Measurements from ENCODE around the gene IQCM.

Gene IQCM

DNA sequence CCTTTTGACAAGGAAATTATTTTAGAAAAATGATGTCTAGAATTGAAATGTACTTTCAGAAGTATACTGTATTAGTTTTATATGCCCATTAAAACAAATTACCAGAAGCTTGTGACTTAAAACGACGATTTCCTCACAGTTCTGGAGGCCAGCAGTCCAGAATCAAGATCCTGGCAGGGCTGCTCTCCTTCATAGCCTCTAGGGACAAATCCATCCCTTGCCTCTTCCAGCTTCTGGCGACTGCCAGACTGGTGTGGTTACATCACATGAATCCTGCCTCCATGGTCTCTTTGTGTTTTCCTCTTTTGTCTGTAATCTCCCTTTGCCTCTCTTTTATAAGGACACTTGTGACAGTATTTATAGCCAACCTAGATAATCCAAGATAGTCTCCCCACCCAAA lies 97.1 kb downstream of the IQCM start:
- no peaks in the 10 kb centered on the region for H3K27me3 ChIP-seq (ENCODE audit: control insufficient read depth in 5 of 5, insufficient read depth in 4 of 5, low read length in 5 of 5)
- no peaks in the 10 kb centered on the region for H3K36me3 ChIP-seq (ENCODE audit: control insufficient read depth in 5 of 5, insufficient read depth in 5 of 5, low read length in 5 of 5)
- peaks cover 0 to 14% (median 6%) of the 10 kb centered on the region in 5 donors for H3K4me1 ChIP-seq (ENCODE audit: control insufficient read depth in 5 of 5, insufficient read depth in 5 of 5, low read length in 5 of 5)
- no peak overlapping the region for H3K27ac ChIP-seq (ENCODE audit: low read depth, low read length)
- no peak overlapping the region for H3K4me3 ChIP-seq (ENCODE audit: low read depth in 1 of 5, low read length in 5 of 5)
- H3K9ac ChIP-seq (ENCODE audit: low read length in 5 of 5) = no peak overlapping the region
- peaks cover 0 to 11% (median 3%) of the 10 kb centered on the region in 5 donors for H3K9me3 ChIP-seq (ENCODE audit: control insufficient read depth in 5 of 5, low read length in 5 of 5)

DNA sequence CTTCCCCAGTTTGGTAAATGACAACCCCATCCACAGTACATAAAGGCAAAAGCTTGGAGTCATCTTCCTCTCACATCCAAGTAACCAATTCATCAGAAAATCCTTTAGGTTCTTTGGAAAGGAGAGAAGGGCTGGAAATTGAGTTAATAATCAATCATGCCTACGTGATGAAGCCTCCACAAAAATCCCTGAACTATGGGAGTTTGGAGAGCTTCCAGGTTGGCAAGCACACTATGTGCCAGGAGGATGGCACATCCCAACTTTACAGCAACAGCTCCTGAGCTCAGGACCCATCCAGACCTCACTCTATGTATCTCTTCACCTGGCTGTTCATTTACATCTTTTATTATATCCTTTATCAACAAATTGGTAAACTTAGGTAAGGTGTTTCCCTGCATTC lies 98.9 kb downstream of the IQCM start:
- Histone ChIP-seq H3K27me3 (ENCODE audit: control insufficient read depth in 5 of 5, insufficient read depth in 4 of 5, low read length in 5 of 5) (no peaks in the 10 kb centered on the region), H3K36me3 (ENCODE audit: control insufficient read depth in 5 of 5, insufficient read depth in 5 of 5, low read length in 5 of 5) (no peaks in the 10 kb centered on the region), H3K9ac (ENCODE audit: low read length in 5 of 5) (no peak overlapping the region), H3K9me3 (ENCODE audit: control insufficient read depth in 5 of 5, low read length in 5 of 5) (peaks cover 0 to 11% (median 3%) of the 10 kb centered on the region in 5 donors), H3K4me1 (ENCODE audit: control insufficient read depth in 5 of 5, insufficient read depth in 5 of 5, low read length in 5 of 5) (peaks cover 0 to 21% (median 6%) of the 10 kb centered on the region in 5 donors), H3K4me3 (ENCODE audit: low read depth in 1 of 5, low read length in 5 of 5) (no peak overlapping the region), H3K27ac (ENCODE audit: low read depth, low read length) (no peak overlapping the region)

DNA sequence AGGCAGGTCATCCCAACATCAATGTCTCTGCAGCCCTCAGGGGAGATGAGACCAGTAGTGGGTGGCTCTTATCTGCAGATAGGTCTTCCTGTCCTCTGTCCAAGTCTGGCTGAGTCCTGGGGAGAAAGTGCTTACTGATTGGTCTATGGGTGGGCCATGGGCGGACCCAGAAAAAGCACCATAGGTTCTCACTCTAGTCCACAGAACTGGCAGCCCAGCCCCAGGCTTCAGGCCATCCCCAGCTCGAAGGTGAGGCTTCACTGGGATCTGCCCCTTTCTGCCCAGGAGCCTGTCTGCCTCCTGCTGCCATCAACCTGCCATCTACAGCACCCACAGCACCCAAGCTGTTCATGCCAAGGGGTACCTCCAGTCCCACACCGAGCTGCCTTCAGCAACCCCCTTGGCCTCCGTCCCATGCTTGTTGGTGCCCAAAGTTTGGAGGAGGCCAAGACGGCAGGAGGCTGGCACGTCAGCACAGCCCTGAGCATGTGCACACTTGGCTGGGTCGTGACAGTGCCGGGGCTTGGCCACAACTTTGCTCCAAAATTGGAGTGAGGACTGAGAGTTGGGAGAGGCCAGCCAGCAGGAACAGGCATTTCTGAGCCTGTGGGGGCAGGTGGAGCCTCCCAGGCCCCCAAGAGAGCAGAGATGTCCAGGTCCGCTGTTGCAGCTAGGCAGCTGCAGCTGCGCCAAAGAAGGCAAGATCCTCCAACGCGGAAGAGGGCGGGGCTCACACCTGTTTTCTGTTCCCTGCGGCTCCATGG lies 99.6 kb downstream of the IQCM start:
- no peaks in the 10 kb centered on the region for H3K27me3 ChIP-seq (ENCODE audit: control insufficient read depth in 5 of 5, insufficient read depth in 4 of 5, low read length in 5 of 5)
- H3K4me1 ChIP-seq (ENCODE audit: control insufficient read depth in 5 of 5, insufficient read depth in 5 of 5, low read length in 5 of 5) = peaks cover 0 to 22% (median 6%) of the 10 kb centered on the region in 5 donors
- H3K36me3 ChIP-seq (ENCODE audit: control insufficient read depth in 5 of 5, insufficient read depth in 5 of 5, low read length in 5 of 5) = no peaks in the 10 kb centered on the region
- H3K27ac ChIP-seq (ENCODE audit: low read depth, low read length) = no peak overlapping the region
- no peak overlapping the region for H3K9ac ChIP-seq (ENCODE audit: low read length in 5 of 5)
- H3K4me3 ChIP-seq (ENCODE audit: low read depth in 1 of 5, low read length in 5 of 5) = no peak overlapping the region
- H3K9me3 ChIP-seq (ENCODE audit: control insufficient read depth in 5 of 5, low read length in 5 of 5) = peaks cover 0 to 11% (median 3%) of the 10 kb centered on the region in 5 donors

DNA sequence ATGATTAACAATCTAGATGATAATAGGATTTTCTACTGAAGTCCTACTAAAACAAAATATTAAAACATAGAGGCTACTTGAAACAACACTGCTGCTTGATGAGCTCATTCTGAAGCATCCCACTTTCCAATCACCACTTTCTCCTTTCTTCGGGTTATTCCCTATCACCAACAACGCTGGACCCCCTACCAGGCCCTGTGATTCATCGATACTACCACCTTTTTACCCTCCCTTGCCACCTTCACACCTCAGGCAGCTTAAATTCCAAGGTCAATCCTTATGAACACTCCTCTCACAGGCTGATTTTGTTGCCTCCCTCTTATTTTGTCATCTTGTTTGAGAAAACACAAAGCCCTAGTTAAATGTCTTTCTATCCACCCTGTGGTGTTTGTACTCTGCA lies 102.6 kb downstream of the IQCM start:
- H3K27me3 ChIP-seq (ENCODE audit: control insufficient read depth in 5 of 5, insufficient read depth in 4 of 5, low read length in 5 of 5) = no peaks in the 10 kb centered on the region
- H3K36me3 ChIP-seq (ENCODE audit: control insufficient read depth in 5 of 5, insufficient read depth in 5 of 5, low read length in 5 of 5) = no peaks in the 10 kb centered on the region
- H3K4me1 ChIP-seq (ENCODE audit: control insufficient read depth in 5 of 5, insufficient read depth in 5 of 5, low read length in 5 of 5) = peaks cover 0 to 11% (median 0%) of the 10 kb centered on the region in 5 donors
- peaks cover 0 to 11% (median 3%) of the 10 kb centered on the region in 5 donors for H3K9me3 ChIP-seq (ENCODE audit: control insufficient read depth in 5 of 5, low read length in 5 of 5)
- no peak overlapping the region for H3K4me3 ChIP-seq (ENCODE audit: low read depth in 1 of 5, low read length in 5 of 5)
- H3K27ac ChIP-seq (ENCODE audit: low read depth, low read length) = no peak overlapping the region
- H3K9ac ChIP-seq (ENCODE audit: low read length in 5 of 5) = no peak overlapping the region

- Histone ChIP-seq H3K4me1 (ENCODE audit: control insufficient read depth in 5 of 5, insufficient read depth in 5 of 5, low read length in 5 of 5) (peaks cover 0 to 8% (median 0%) of the 10 kb centered on the region in 5 donors), H3K9me3 (ENCODE audit: control insufficient read depth in 5 of 5, low read length in 5 of 5) (peaks cover 0 to 11% (median 3%) of the 10 kb centered on the region in 5 donors)
Observed at GRCh38 chr4:149711593-149712365, 103.9 kb downstream of the IQCM start.

GRCh38 chr4:149709640-149710039 lies 106.0 kb downstream of the IQCM start:
- no peaks in the 10 kb centered on the region for H3K36me3 ChIP-seq (ENCODE audit: control insufficient read depth in 5 of 5, insufficient read depth in 5 of 5, low read length in 5 of 5)
- H3K27me3 ChIP-seq (ENCODE audit: control insufficient read depth in 5 of 5, insufficient read depth in 4 of 5, low read length in 5 of 5) = no peaks in the 10 kb centered on the region
- no peak overlapping the region for H3K4me3 ChIP-seq (ENCODE audit: low read depth in 1 of 5, low read length in 5 of 5)
- H3K9me3 ChIP-seq (ENCODE audit: control insufficient read depth in 5 of 5, low read length in 5 of 5) = peaks cover 0 to 1% (median 0%) of the 10 kb centered on the region in 5 donors
- H3K9ac ChIP-seq (ENCODE audit: low read length in 5 of 5) = no peak overlapping the region
- H3K27ac ChIP-seq (ENCODE audit: low read depth, low read length) = no peak overlapping the region
- peaks cover 0 to 8% (median 0%) of the 10 kb centered on the region in 5 donors for H3K4me1 ChIP-seq (ENCODE audit: control insufficient read depth in 5 of 5, insufficient read depth in 5 of 5, low read length in 5 of 5)

More at GRCh38 chr4:149711593-149712365, 103.9 kb downstream of the IQCM start:
- Histone ChIP-seq H3K27ac (ENCODE audit: low read depth, low read length) (no peak overlapping the region), H3K4me3 (ENCODE audit: low read depth in 1 of 5, low read length in 5 of 5) (no peak overlapping the region), H3K36me3 (ENCODE audit: control insufficient read depth in 5 of 5, insufficient read depth in 5 of 5, low read length in 5 of 5) (no peaks in the 10 kb centered on the region), H3K27me3 (ENCODE audit: control insufficient read depth in 5 of 5, insufficient read depth in 4 of 5, low read length in 5 of 5) (no peaks in the 10 kb centered on the region), H3K9ac (ENCODE audit: low read length in 5 of 5) (no peak overlapping the region)

DNA sequence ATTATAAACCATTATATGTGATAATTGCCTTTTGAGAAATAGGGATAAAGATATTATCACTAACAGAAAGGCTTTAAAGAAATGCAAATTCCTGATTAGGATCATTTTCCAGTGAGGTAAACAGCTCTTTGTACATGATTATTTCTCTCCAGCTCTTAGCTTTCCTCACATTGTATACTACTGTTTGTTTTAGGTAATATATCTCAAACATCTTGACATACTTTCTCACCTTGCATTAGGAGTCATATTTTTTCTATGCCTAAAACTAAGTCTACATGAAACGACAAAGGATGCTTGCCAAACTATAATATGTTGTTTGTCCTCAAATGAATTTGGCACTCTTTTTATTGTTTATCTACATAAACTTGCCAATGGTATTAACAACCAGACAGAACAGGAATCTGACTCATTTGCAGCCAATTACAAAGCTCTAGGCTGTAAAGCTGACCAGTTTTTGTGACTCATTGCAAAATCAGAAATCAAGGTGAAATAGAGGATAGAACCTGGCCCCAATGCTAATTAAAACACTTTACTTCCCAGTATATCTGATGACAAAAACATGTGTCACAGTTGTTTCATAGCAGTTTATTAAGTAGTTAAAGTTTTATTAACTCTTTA lies 107.0 kb downstream of the IQCM start:
- Histone ChIP-seq H3K4me1 (ENCODE audit: control insufficient read depth in 5 of 5, insufficient read depth in 5 of 5, low read length in 5 of 5) (peaks cover 0 to 8% (median 0%) of the 10 kb centered on the region in 5 donors), H3K27me3 (ENCODE audit: control insufficient read depth in 5 of 5, insufficient read depth in 4 of 5, low read length in 5 of 5) (no peaks in the 10 kb centered on the region), H3K36me3 (ENCODE audit: control insufficient read depth in 5 of 5, insufficient read depth in 5 of 5, low read length in 5 of 5) (no peaks in the 10 kb centered on the region), H3K9ac (ENCODE audit: low read length in 5 of 5) (no peak overlapping the region), H3K27ac (ENCODE audit: low read depth, low read length) (no peak overlapping the region), H3K9me3 (ENCODE audit: control insufficient read depth in 5 of 5, low read length in 5 of 5) (peaks cover 0 to 4% (median 0%) of the 10 kb centered on the region in 5 donors), H3K4me3 (ENCODE audit: low read depth in 1 of 5, low read length in 5 of 5) (no peak overlapping the region)

GRCh38 chr4:149707862-149708261 lies 107.8 kb downstream of the IQCM start:
- peaks cover 0 to 8% (median 0%) of the 10 kb centered on the region in 5 donors for H3K4me1 ChIP-seq (ENCODE audit: control insufficient read depth in 5 of 5, insufficient read depth in 5 of 5, low read length in 5 of 5)
- H3K36me3 ChIP-seq (ENCODE audit: control insufficient read depth in 5 of 5, insufficient read depth in 5 of 5, low read length in 5 of 5) = no peaks in the 10 kb centered on the region
- H3K27me3 ChIP-seq (ENCODE audit: control insufficient read depth in 5 of 5, insufficient read depth in 4 of 5, low read length in 5 of 5) = no peaks in the 10 kb centered on the region
- no peak overlapping the region for H3K4me3 ChIP-seq (ENCODE audit: low read depth in 1 of 5, low read length in 5 of 5)
- H3K27ac ChIP-seq (ENCODE audit: low read depth, low read length) = no peak overlapping the region
- no peak overlapping the region for H3K9ac ChIP-seq (ENCODE audit: low read length in 5 of 5)
- peaks cover 0 to 4% (median 0%) of the 10 kb centered on the region in 5 donors for H3K9me3 ChIP-seq (ENCODE audit: control insufficient read depth in 5 of 5, low read length in 5 of 5)

DNA sequence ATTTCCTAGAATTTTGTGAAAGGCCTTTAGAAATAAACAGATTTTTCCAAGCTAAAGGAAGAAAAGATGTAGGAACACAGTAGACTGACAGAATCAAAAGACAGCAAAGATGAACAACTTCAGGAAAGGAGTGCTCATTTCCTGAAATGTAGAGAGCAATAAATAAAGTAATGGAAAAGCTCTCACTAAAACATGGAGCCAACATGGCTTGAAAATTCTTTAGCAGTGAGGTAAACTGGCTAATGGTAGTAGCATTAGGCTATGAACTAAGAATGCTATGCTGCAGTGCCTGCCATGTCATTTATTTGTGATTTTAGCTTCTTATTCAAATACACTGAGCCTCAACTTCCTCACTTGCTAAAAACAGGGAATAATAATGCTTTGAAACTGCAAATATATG lies 108.7 kb downstream of the IQCM start:
- no peak overlapping the region for H3K9ac ChIP-seq (ENCODE audit: low read length in 5 of 5)
- H3K36me3 ChIP-seq (ENCODE audit: control insufficient read depth in 5 of 5, insufficient read depth in 5 of 5, low read length in 5 of 5) = no peaks in the 10 kb centered on the region
- H3K27ac ChIP-seq (ENCODE audit: low read depth, low read length) = no peak overlapping the region
- H3K27me3 ChIP-seq (ENCODE audit: control insufficient read depth in 5 of 5, insufficient read depth in 4 of 5, low read length in 5 of 5) = no peaks in the 10 kb centered on the region
- H3K4me3 ChIP-seq (ENCODE audit: low read depth in 1 of 5, low read length in 5 of 5) = no peak overlapping the region
- H3K9me3 ChIP-seq (ENCODE audit: control insufficient read depth in 5 of 5, low read length in 5 of 5) = peaks cover 0 to 4% (median 0%) of the 10 kb centered on the region in 5 donors
- H3K4me1 ChIP-seq (ENCODE audit: control insufficient read depth in 5 of 5, insufficient read depth in 5 of 5, low read length in 5 of 5) = peaks cover 0 to 3% (median 0%) of the 10 kb centered on the region in 5 donors

Data from subcutaneous abdominal adipose tissue (tissue), 5 donors.